HepG2 (cell line): ENCODE measurements around the gene SPON1. TPM values are rescaled to one million over a fixed set of nuclear protein-coding genes. Genes with fewer than 3 reads are reported as not detected.

ENCODE experiments used
- ATAC-seq: fragments of 200-7000 bp; cut with Tn5 transposase; 3 replicates; pipeline ENCODE4 v1.9.1; 2020; ENCODE audit warnings: mild to moderate bottlenecking, moderate library complexity
- BruUV-seq: library from RNA; stranded (reverse); fragments of 400-500 nt; replicated peaks from 2 replicates; lab custom pipeline; 2021; lab: Mats Ljungman, UMichigan
- CTCF ChIA-PET: fragments of 300-600 bp; formaldehyde crosslinking; extraction: SDS; loops from one replicate; lab custom pipeline; 2021; ENCODE audit warnings: low total read pairs, inconsistent platforms, low intra/inter-chr PET ratio; lab: Yijun Ruan, JAX
- POLR2A ChIA-PET: fragments of 350-600 bp; sonication (Branson Sonifier 250); formaldehyde crosslinking; loops from one replicate; lab custom pipeline; 2020; ENCODE audit warnings: antibody characterized with exemption, inconsistent platforms; lab: Yijun Ruan, JAX
- DNase-seq: peaks from one replicate; pipeline ENCODE4 v3.0.0-alpha.2; 2015; ENCODE audit warnings: low spot score
- FAIRE-seq: peaks from 3 replicates; lab custom pipeline; 2011; peaks lifted over from hg19 to GRCh38; lab: Jason Lieb, UNC
- H2AFZ ChIP-seq: one replicate; pipeline ENCODE4 v1.6.1; 2011; ENCODE audit warnings: low read length, inconsistent platforms
- H3K27ac ChIP-seq: fragments of 300-600 bp; 3 replicates; pipeline ENCODE4 v1.8.0; 2011; ENCODE audit warnings: mixed run types, mild to moderate bottlenecking, mixed read lengths, low read length, inconsistent platforms; ENCODE audit not compliant: insufficient read depth; ENCODE audit errors: extremely low read length
- H3K27me3 ChIP-seq, 2 experiments: fragments of 200-600 bp in 1 of 2; 2 replicates in 1 of 2; 3 replicates in 1 of 2; pipeline versions ENCODE4 v1.6.0 to v1.8.0; 2011; ENCODE audit warnings: low read length in 2 of 2, mild to moderate bottlenecking in 2 of 2, moderate library complexity in 2 of 2, inconsistent platforms in 1 of 2; ENCODE audit not compliant: insufficient read depth in 2 of 2, control insufficient read depth in 1 of 2
- H3K36me3 ChIP-seq, 2 experiments: fragments of 200-600 bp in 1 of 2; replicated peaks in 1 of 2; 2 replicates in 1 of 2; 3 replicates in 1 of 2; pipeline versions ENCODE4 v1.5.1 to v1.8.0; 2011; ENCODE audit warnings: low read length in 2 of 2, inconsistent platforms in 1 of 2; ENCODE audit not compliant: insufficient read depth in 2 of 2, control insufficient read depth in 1 of 2
- H3K4me1 ChIP-seq: 2 replicates; pipeline ENCODE4 v1.5.1; 2012; ENCODE audit warnings: low read length, inconsistent platforms; ENCODE audit not compliant: insufficient read depth
- H3K4me2 ChIP-seq: 2 replicates; pipeline ENCODE4 v1.6.0; 2011; ENCODE audit warnings: low read depth, low read length, inconsistent platforms
- H3K4me3 ChIP-seq, 3 experiments: fragments of 200-600 bp in 1 of 3; sonication (generic), shearing (Covaris generic) in 1 of 3; replicated peaks in 1 of 3; 2 replicates each; pipeline ENCODE4 v1.5.1; 2011 to 2016; ENCODE audit warnings: low read length in 3 of 3, inconsistent platforms in 2 of 3, low read depth in 2 of 3, mild to moderate bottlenecking in 2 of 3, control low read depth in 1 of 3, mixed read lengths in 1 of 3; ENCODE audit not compliant: insufficient read depth in 1 of 3
- H3K79me2 ChIP-seq: one replicate; pipeline ENCODE4 v1.6.1; 2011; ENCODE audit warnings: low read length, inconsistent platforms; ENCODE audit not compliant: insufficient read depth
- H3K9ac ChIP-seq: 2 replicates; pipeline ENCODE4 v1.6.0; 2011; ENCODE audit warnings: mild to moderate bottlenecking, low read depth, low read length, inconsistent platforms; ENCODE audit not compliant: insufficient read depth
- H3K9me3 ChIP-seq: 2 replicates; pipeline ENCODE4 v1.5.1; 2012; ENCODE audit warnings: mild to moderate bottlenecking, low read length
- H4K20me1 ChIP-seq: 2 replicates; pipeline ENCODE4 v1.6.0; 2011; ENCODE audit warnings: inconsistent platforms, mild to moderate bottlenecking, low read length, moderate library complexity; ENCODE audit not compliant: insufficient read depth
- GZF1 ChIP-seq: sonication (generic); formaldehyde crosslinking; IDR thresholded peaks from 2 replicates; pipeline ENCODE4 v1.5.1; 2020; ENCODE audit warnings: mild to moderate bottlenecking, missing genetic modification reagents
- KLF12 ChIP-seq: sonication (generic); formaldehyde crosslinking; IDR thresholded peaks from 2 replicates; pipeline ENCODE4 v1.4.0; 2020; ENCODE audit warnings: missing genetic modification reagents, borderline replicate concordance
- NFE2 ChIP-seq: sonication (generic); formaldehyde crosslinking; IDR thresholded peaks from 2 replicates; pipeline ENCODE4 v1.4.0; 2020; ENCODE audit warnings: missing genetic modification reagents
- THYN1 ChIP-seq: sonication (generic); formaldehyde crosslinking; IDR thresholded peaks from 2 replicates; pipeline ENCODE4 v1.8.1; 2023; ENCODE audit warnings: low read depth, mild to moderate bottlenecking, moderate library complexity, missing genetic modification reagents, borderline replicate concordance
- ZC3H4 ChIP-seq: sonication (generic); formaldehyde crosslinking; IDR thresholded peaks from 2 replicates; pipeline ENCODE4 v1.4.0; 2020; ENCODE audit warnings: missing genetic modification reagents, borderline replicate concordance
- ZNF253 ChIP-seq: sonication (generic); formaldehyde crosslinking; IDR thresholded peaks from 2 replicates; pipeline ENCODE4 v1.8.0; 2022; ENCODE audit warnings: mild to moderate bottlenecking, missing genetic modification reagents, borderline replicate concordance
- ZNF335 ChIP-seq: sonication (generic); formaldehyde crosslinking; IDR thresholded peaks from 2 replicates; pipeline ENCODE4 v1.4.0; 2020; ENCODE audit warnings: missing genetic modification reagents
- WGBS: methylation state at CpG from one replicate; pipeline ENCODE4 v1.1.6; 2017; ENCODE audit warnings: low lambda C conversion rate; 5-methylcytosine and 5-hydroxymethylcytosine counted together
- in situ Hi-C: cut with HindIII; loops from 2 replicates; pipeline ENCODE4 v1.10.0; 2017; ENCODE audit warnings: low pct_unique_long_range_greater_than_20kb; ENCODE audit not compliant: extremely low pct_ligation_motif_present
- intact Hi-C: fragments of 100-400 bp; cut with micrococcal nuclease; formaldehyde crosslinking; loops from one replicate; pipeline ENCODE4 v1.10.0; 2022; ENCODE audit not compliant: unreplicated experiment
- polyA plus RNA-seq, 8 experiments: library from polyadenylated mRNA; depleted of rRNA in 3 of 8; stranded (reverse) in 7 of 8; unstranded in 1 of 8; fragments of >200 nt; fragmentation: Illumina TruSeq in 4 of 8; extraction: Trizol in 4 of 8; gene quantifications; 2 replicates each; pipeline versions ENCODE4 v1.2.1 to v1.2.3, GENCODE V29; 2011 to 2016; ENCODE audit warnings: low read depth in 4 of 8, missing spikeins in 1 of 8, mixed read lengths in 1 of 8; ENCODE audit not compliant: insufficient read depth in 1 of 8
- total RNA-seq, 5 experiments: library from RNA; depleted of rRNA; stranded (reverse); fragments of >200 nt; fragmentation: Illumina TruSeq; extraction: Trizol; gene quantifications; 2 replicates each; pipeline ENCODE4 v1.2.3, GENCODE V29; 2016; ENCODE audit warnings: low read depth in 1 of 5
- TF ChIP-seq, protein P1 (sequence below): sonication (generic); formaldehyde crosslinking; IDR thresholded peaks from 2 replicates; pipeline ENCODE4 v1.8.0; 2022; ENCODE audit warnings: missing genetic modification reagents, mild to moderate bottlenecking, moderate library complexity, borderline replicate concordance
- TF ChIP-seq, protein P2 (sequence below): sonication (generic); formaldehyde crosslinking; IDR thresholded peaks from 2 replicates; pipeline ENCODE4 v1.4.0; 2020; ENCODE audit warnings: mild to moderate bottlenecking, missing genetic modification reagents, borderline replicate concordance
- TF ChIP-seq, protein P3 (sequence below): sonication (generic); formaldehyde crosslinking; IDR thresholded peaks from 2 replicates; pipeline ENCODE4 v1.4.0; 2020; ENCODE audit warnings: missing genetic modification reagents, borderline replicate concordance
- TF ChIP-seq, protein P4 (sequence below): sonication (generic); formaldehyde crosslinking; IDR thresholded peaks from 2 replicates; pipeline ENCODE4 v1.4.0; 2020; ENCODE audit warnings: mild to moderate bottlenecking, missing genetic modification reagents

The SPON1 gene
- total and polyA plus RNA-seq, 2 of the 13 experiments (the other 11 are each of a cell fraction or from before 2014, with no cell fraction given): not detected

DNA sequence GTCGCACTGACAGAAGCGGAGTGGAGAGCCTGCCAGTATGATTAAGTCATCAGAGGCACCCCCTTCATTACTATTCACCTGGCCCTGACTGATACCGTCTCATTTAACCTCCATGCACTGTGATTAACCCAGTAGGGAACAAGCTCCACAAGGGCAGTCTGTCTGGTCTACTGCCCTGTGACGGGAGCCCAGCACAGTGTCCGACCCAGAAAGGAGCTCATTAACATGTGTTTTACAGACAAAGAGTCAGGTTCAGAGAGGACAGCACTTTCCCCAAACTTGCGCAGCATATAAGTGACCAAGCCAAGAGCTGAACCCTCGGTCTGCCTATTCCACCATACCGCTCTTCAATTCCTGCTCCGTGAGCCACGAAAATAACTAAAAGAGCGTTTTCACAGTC is 266.9 kb downstream of the SPON1 start (continued):
- TF ChIP-seq, protein P1, sequence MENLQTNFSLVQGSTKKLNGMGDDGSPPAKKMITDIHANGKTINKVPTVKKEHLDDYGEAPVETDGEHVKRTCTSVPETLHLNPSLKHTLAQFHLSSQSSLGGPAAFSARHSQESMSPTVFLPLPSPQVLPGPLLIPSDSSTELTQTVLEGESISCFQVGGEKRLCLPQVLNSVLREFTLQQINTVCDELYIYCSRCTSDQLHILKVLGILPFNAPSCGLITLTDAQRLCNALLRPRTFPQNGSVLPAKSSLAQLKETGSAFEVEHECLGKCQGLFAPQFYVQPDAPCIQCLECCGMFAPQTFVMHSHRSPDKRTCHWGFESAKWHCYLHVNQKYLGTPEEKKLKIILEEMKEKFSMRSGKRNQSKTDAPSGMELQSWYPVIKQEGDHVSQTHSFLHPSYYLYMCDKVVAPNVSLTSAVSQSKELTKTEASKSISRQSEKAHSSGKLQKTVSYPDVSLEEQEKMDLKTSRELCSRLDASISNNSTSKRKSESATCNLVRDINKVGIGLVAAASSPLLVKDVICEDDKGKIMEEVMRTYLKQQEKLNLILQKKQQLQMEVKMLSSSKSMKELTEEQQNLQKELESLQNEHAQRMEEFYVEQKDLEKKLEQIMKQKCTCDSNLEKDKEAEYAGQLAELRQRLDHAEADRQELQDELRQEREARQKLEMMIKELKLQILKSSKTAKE: no peak
- TF ChIP-seq, protein P2, sequence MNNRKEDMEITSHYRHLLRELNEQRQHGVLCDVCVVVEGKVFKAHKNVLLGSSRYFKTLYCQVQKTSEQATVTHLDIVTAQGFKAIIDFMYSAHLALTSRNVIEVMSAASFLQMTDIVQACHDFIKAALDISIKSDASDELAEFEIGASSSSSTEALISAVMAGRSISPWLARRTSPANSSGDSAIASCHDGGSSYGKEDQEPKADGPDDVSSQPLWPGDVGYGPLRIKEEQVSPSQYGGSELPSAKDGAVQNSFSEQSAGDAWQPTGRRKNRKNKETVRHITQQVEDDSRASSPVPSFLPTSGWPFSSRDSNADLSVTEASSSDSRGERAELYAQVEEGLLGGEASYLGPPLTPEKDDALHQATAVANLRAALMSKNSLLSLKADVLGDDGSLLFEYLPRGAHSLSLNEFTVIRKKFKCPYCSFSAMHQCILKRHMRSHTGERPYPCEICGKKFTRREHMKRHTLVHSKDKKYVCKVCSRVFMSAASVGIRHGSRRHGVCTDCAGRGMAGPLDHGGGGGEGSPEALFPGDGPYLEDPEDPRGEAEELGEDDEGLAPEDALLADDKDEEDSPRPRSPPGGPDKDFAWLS: no peak
- no peak for TF ChIP-seq GZF1 (CRISPR knock-in tag)
- TF ChIP-seq KLF12 (CRISPR knock-in tag): no peak
- no peak for TF ChIP-seq THYN1 (CRISPR knock-in tag)
- TF ChIP-seq NFE2 (CRISPR knock-in tag): no peak
- no peak for TF ChIP-seq ZC3H4
- TF ChIP-seq, all 625 proteins: peak for 0

DNA sequence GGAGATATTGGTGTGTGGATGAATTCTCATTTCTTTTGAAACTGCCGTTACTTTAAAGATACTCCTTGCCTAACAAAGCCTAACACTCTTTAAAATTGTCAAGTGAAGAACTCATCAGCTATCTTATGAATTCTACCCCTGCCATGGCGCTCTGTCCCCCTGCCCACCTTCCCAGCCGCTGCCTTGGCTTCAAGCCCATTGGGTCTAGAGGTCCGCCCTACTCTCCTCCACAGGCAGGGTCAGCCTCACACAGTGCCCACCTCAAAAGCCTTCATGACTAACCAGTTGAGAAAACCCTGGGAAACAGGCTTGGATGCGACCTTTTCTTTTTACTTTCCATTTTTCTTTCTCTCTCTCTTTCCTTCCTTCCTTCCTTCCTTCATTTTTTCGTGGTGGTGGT is 267.9 kb downstream of the SPON1 start:
- intact Hi-C loops (no loop called here), in situ Hi-C loops (no loop called here)
- H3K27me3 ChIP-seq: peaks cover 2 to 36% of the 10 kb centered on the region in 2 experiments; a peak in 3 of 5 replicates
- BruUV-seq: no TSS peak
- no peaks in the 10 kb centered on the region for H3K4me1 ChIP-seq
- TF ChIP-seq ZNF253 (CRISPR knock-in tag) (no peak), ZNF335 (no peak)
- TF ChIP-seq, protein P3, sequence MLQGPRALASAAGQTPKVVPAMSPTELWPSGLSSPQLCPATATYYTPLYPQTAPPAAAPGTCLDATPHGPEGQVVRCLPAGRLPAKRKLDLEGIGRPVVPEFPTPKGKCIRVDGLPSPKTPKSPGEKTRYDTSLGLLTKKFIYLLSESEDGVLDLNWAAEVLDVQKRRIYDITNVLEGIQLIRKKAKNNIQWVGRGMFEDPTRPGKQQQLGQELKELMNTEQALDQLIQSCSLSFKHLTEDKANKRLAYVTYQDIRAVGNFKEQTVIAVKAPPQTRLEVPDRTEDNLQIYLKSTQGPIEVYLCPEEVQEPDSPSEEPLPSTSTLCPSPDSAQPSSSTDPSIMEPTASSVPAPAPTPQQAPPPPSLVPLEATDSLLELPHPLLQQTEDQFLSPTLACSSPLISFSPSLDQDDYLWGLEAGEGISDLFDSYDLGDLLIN (CRISPR knock-in tag): no peak
- TF ChIP-seq, protein P4, sequence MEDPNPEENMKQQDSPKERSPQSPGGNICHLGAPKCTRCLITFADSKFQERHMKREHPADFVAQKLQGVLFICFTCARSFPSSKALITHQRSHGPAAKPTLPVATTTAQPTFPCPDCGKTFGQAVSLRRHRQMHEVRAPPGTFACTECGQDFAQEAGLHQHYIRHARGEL (CRISPR knock-in tag): no peak
- H3K4me2 ChIP-seq: no peak overlapping the region
- no peaks in the 10 kb centered on the region for H3K36me3 ChIP-seq
- ChIA-PET POLR2A (no interaction called here), CTCF (no interaction called here)
- H4K20me1 ChIP-seq: no peaks in the 10 kb centered on the region
- 10% methylated on average over 6 of the region's 6 CpGs for WGBS
- no peaks in the 10 kb centered on the region; the same call in 1 of the 2 replicates for H3K9me3 ChIP-seq
- H3K27ac ChIP-seq: no peak overlapping the region
- FAIRE-seq: no peak
- DNase-seq: no peak
- no peaks in the 10 kb centered on the region for H3K79me2 ChIP-seq
- no peak overlapping the region for H2AFZ ChIP-seq
- H3K9ac ChIP-seq: no peak overlapping the region
- no peak for ATAC-seq
- no peak overlapping the region for H3K4me3 ChIP-seq
